A673 (cell line): ENCODE measurements around the gene IQGAP3. TPM values are rescaled to one million over a fixed set of nuclear protein-coding genes. Genes with fewer than 3 reads are reported as not detected.

Source experiments
- BruUV-seq: library from RNA; stranded (reverse); fragments of 400-500 nt; replicated peaks from 2 replicates; lab custom pipeline; 2021; lab: Mats Ljungman, UMichigan
- CTCF ChIA-PET: fragments of 300-600 bp; sonication (Branson Sonifier 250); formaldehyde crosslinking; loops from one replicate; lab custom pipeline; 2022; ENCODE audit warnings: antibody characterized with exemption; lab: Charles Lee
- POLR2A ChIA-PET: fragments of 300-600 bp; sonication (Branson Sonifier 250); formaldehyde crosslinking; loops from one replicate; lab custom pipeline; 2022; ENCODE audit warnings: antibody characterized with exemption; ENCODE audit not compliant: low non-redundant PET; lab: Charles Lee
- DNase-seq: peaks from one replicate; pipeline ENCODE4 v3.0.0-alpha.2; 2015; ENCODE audit warnings: low spot score
- H3K27ac ChIP-seq: fragments of 200-600 bp; sonication (generic); 2 replicates; pipeline ENCODE4 v1.5.1; 2016; ENCODE audit warnings: mixed run types, low read depth, mild to moderate bottlenecking, mixed read lengths, antibody characterized with exemption, low read length; ENCODE audit not compliant: poor library complexity, severe bottlenecking
- H3K27me3 ChIP-seq: fragments of 200-600 bp; sonication (generic); replicated peaks from 2 replicates; pipeline ENCODE4 v1.6.1; 2017; ENCODE audit warnings: mixed run types, low read depth, mild to moderate bottlenecking, mixed read lengths, antibody characterized with exemption, low read length; ENCODE audit not compliant: insufficient read depth, poor library complexity
- H3K36me3 ChIP-seq: fragments of 200-600 bp; sonication (generic); 2 replicates; pipeline ENCODE4 v1.6.1; 2016; ENCODE audit warnings: mixed run types, mild to moderate bottlenecking, mixed read lengths, antibody characterized with exemption, low read length; ENCODE audit not compliant: insufficient read depth, poor library complexity, severe bottlenecking
- H3K4me1 ChIP-seq: fragments of 200-600 bp; sonication (generic); 2 replicates; pipeline ENCODE4 v1.6.1; 2017; ENCODE audit warnings: mixed run types, mild to moderate bottlenecking, mixed read lengths, antibody characterized with exemption, low read length; ENCODE audit not compliant: insufficient read depth, poor library complexity, severe bottlenecking
- H3K4me3 ChIP-seq: fragments of 200-600 bp; sonication (generic); 2 replicates; pipeline ENCODE4 v1.5.1; 2016; ENCODE audit warnings: low read depth, mixed run types, mild to moderate bottlenecking, mixed read lengths, low read length; ENCODE audit not compliant: poor library complexity, severe bottlenecking
- H3K9me3 ChIP-seq: fragments of 200-600 bp; sonication (generic); 2 replicates; pipeline ENCODE4 v1.6.1; 2016; ENCODE audit warnings: mixed run types, low read depth, mild to moderate bottlenecking, mixed read lengths, antibody characterized with exemption, low read length; ENCODE audit not compliant: poor library complexity, severe bottlenecking
- EZH2 ChIP-seq: fragments of 200-600 bp; sonication (generic); IDR thresholded peaks from 2 replicates; pipeline ENCODE4 v1.6.1; 2017; ENCODE audit warnings: borderline replicate concordance, low read depth, mild to moderate bottlenecking, mixed read lengths, antibody characterized with exemption, low read length; ENCODE audit not compliant: poor library complexity, severe bottlenecking
- intact Hi-C: fragments of 100-400 bp; cut with micrococcal nuclease; formaldehyde crosslinking; loops from one replicate; pipeline ENCODE4 v1.10.0; 2022; ENCODE audit not compliant: unreplicated experiment
- total RNA-seq: library from RNA; stranded (reverse); gene quantifications from 2 replicates; pipeline ENCODE4 v1.2.3, GENCODE V29; 2021
- TF ChIP-seq, protein P1 (sequence below): fragments of 300-800, 200-600 bp; sonication (generic); conservative IDR thresholded peaks from 2 replicates; pipeline ENCODE4 v1.5.1; 2017; ENCODE audit warnings: low read depth, mild to moderate bottlenecking, antibody characterized with exemption, low read length, moderate library complexity, mixed read lengths

Gene IQGAP3
- total RNA-seq, 1 experiment from 2014 or later, result 37.5 TPM

GRCh38 chr1:156480411-156481192 lies 91.8 kb downstream of the IQGAP3 start:
- H3K27ac ChIP-seq, result no peak overlapping the region
- no peak for TF ChIP-seq EZH2
- TF ChIP-seq, protein P1, sequence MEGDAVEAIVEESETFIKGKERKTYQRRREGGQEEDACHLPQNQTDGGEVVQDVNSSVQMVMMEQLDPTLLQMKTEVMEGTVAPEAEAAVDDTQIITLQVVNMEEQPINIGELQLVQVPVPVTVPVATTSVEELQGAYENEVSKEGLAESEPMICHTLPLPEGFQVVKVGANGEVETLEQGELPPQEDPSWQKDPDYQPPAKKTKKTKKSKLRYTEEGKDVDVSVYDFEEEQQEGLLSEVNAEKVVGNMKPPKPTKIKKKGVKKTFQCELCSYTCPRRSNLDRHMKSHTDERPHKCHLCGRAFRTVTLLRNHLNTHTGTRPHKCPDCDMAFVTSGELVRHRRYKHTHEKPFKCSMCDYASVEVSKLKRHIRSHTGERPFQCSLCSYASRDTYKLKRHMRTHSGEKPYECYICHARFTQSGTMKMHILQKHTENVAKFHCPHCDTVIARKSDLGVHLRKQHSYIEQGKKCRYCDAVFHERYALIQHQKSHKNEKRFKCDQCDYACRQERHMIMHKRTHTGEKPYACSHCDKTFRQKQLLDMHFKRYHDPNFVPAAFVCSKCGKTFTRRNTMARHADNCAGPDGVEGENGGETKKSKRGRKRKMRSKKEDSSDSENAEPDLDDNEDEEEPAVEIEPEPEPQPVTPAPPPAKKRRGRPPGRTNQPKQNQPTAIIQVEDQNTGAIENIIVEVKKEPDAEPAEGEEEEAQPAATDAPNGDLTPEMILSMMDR, result peak; percentile 83
- H3K4me3 ChIP-seq, result no peak overlapping the region
- intact Hi-C loops, result loop anchor here (1.0 to 5.0 kb wide), 2 partner anchors 92 to 129 kb away; partner anchors contain the start of gene IQGAP3
- no peaks in the 10 kb centered on the region for H3K4me1 ChIP-seq
- H3K36me3 ChIP-seq, result peaks cover 31% of the 10 kb centered on the region
- H3K9me3 ChIP-seq, result no peaks in the 10 kb centered on the region
- no peaks in the 10 kb centered on the region for H3K27me3 ChIP-seq
- DNase-seq, result peak; percentile 83
- ChIA-PET POLR2A (no interaction called here), CTCF (interaction anchor here (0.5 to 1.4 kb wide), 17 partner anchors 9 to 397 kb away, joined by 3 to 28 read pairs (median 4); partner anchors contain the start of gene MEF2D)
- no TSS peak for BruUV-seq

GRCh38 chr1:156480016-156480370 lies 92.4 kb downstream of the IQGAP3 start:
- Histone ChIP-seq H3K9me3 (no peaks in the 10 kb centered on the region), H3K27me3 (no peaks in the 10 kb centered on the region), H3K36me3 (peaks cover 31% of the 10 kb centered on the region), H3K4me1 (no peaks in the 10 kb centered on the region), H3K4me3 (no peak overlapping the region), H3K27ac (no peak overlapping the region)
- TF ChIP-seq, protein P1, result no peak
- no peak for TF ChIP-seq EZH2
- intact Hi-C loops, result loop anchor here (1.0 to 5.0 kb wide), 2 partner anchors 92 to 129 kb away; partner anchors contain the start of gene IQGAP3
- DNase-seq, result no peak
- ChIA-PET POLR2A (interaction anchor here (0.6 kb wide), 1 partner anchor 20 kb away, joined by 8 read pairs; the partner anchor contains the start of gene MEF2D), CTCF (interaction anchor here (0.5 to 1.4 kb wide), 16 partner anchors 9 to 396 kb away, joined by 3 to 28 read pairs (median 4); partner anchors contain the start of gene MEF2D)
- no TSS peak for BruUV-seq

- H3K4me3 ChIP-seq, result no peak overlapping the region
- intact Hi-C loops, result loop anchor here (1.0 to 5.0 kb wide), 2 partner anchors 93 to 130 kb away; partner anchors contain the start of gene IQGAP3
- POLR2A ChIA-PET, result interaction anchor here (0.6 kb wide), 1 partner anchor 21 kb away, joined by 8 read pairs; the partner anchor contains the start of gene MEF2D
- BruUV-seq, result no TSS peak
- DNase-seq, result no peak
- H3K9me3 ChIP-seq, result no peaks in the 10 kb centered on the region
- H3K27ac ChIP-seq, result no peak overlapping the region
- no peaks in the 10 kb centered on the region for H3K4me1 ChIP-seq
- H3K27me3 ChIP-seq, result no peaks in the 10 kb centered on the region
- peaks cover 33% of the 10 kb centered on the region for H3K36me3 ChIP-seq
- TF ChIP-seq EZH2, result no peak
- TF ChIP-seq, protein P1, result no peak
- CTCF ChIA-PET, result no interaction called here
These were observed 93.0 kb downstream of the IQGAP3 start for GRCh38 chr1:156479093-156480015.
